ENCODE measurements around the gene GSDME.

GSDME gene

DNA sequence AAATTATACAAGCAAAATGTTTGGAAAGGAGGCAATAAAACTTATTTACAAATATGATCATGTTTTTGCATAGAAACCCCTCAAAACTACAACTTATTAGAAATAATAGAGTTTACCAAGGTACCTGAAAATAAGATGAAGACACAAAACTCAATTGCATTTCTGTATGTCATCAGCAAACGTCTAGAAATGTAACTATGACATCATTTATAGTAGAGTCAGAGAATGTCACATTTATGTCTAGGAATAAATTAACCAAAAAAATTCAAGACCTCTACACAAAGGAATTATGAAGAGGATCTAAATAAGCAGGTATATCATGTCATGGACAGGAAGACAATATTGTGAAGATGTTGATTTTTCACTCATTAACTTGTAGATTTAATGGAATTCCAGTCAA is 103.0 kb downstream of the GSDME start:
- Histone ChIP-seq H4K20me1 (ENCODE audit: control insufficient read depth, insufficient read depth, low read depth, low read length) (no peaks in the 10 kb centered on the region), H3K4me3 (ENCODE audit: low read length) (no peak overlapping the region), H3K4me1 (ENCODE audit: control insufficient read depth, low read length) (no peaks in the 10 kb centered on the region), H3K79me2 (ENCODE audit: control insufficient read depth, low read length) (no peaks in the 10 kb centered on the region), H3K9me2 (replicated peaks; ENCODE audit: control insufficient read depth, low read length) (no peaks in the 10 kb centered on the region), H3K27me3 (ENCODE audit: control insufficient read depth, low read length) (no peaks in the 10 kb centered on the region), H3K27ac (ENCODE audit: low read depth, low read length) (no peak overlapping the region), H3K4me2 (ENCODE audit: low read length) (no peak overlapping the region), H3K36me3 (ENCODE audit: control insufficient read depth, low read length) (peaks cover 19% of the 10 kb centered on the region), H3K9me3 (ENCODE audit: control insufficient read depth, insufficient read depth, low read length) (no peaks in the 10 kb centered on the region), H3F3A (ENCODE audit: control insufficient read depth, insufficient read depth) (no peaks in the 10 kb centered on the region)
- no peak for TF ChIP-seq EZH2phosphoT487 (IDR thresholded peaks at IDR 0.05; ENCODE audit: borderline replicate concordance, low read length)
- TF ChIP-seq, protein P1, sequence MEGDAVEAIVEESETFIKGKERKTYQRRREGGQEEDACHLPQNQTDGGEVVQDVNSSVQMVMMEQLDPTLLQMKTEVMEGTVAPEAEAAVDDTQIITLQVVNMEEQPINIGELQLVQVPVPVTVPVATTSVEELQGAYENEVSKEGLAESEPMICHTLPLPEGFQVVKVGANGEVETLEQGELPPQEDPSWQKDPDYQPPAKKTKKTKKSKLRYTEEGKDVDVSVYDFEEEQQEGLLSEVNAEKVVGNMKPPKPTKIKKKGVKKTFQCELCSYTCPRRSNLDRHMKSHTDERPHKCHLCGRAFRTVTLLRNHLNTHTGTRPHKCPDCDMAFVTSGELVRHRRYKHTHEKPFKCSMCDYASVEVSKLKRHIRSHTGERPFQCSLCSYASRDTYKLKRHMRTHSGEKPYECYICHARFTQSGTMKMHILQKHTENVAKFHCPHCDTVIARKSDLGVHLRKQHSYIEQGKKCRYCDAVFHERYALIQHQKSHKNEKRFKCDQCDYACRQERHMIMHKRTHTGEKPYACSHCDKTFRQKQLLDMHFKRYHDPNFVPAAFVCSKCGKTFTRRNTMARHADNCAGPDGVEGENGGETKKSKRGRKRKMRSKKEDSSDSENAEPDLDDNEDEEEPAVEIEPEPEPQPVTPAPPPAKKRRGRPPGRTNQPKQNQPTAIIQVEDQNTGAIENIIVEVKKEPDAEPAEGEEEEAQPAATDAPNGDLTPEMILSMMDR (IDR thresholded peaks at IDR 0.05; ENCODE audit: low read depth, low read length, poor library complexity, severe bottlenecking) = no peak

DNA sequence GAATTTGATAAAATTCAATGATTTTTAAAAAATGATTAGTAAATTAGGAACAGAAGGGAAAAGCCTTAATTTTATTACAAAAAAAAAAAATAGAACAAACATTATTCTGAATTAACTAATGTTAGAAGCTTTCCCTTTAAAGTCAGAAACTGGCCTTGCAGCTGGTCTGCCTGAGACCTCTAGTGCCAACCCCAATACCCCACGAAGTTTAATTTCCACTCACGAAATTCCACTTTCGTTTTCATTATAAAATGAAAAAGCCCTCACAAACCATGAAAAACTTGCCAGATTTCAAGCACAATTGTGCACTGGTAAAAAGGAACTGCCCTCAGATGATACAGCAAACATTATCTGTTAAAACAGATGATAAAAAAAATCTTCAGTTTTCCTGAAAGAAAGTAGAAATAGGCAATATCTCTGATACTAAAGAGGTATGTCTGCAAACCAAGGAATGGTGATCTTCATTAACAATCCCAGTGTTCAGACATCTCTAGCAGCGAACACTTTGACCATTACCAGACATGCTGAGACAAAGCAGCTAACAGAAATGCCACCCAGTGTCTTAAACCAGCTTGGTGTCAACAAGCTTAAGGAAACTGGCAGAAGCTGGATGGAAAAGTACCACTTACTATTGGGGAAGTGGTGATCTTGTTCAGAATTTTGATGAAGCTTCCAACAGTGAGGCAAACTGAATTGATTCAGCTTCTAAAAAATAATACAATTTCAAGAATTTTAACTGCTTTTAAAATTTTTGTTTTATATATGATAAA is 103.8 kb downstream of the GSDME start:
- H3K9me3 ChIP-seq (ENCODE audit: control insufficient read depth, insufficient read depth, low read length) = no peaks in the 10 kb centered on the region
- H3K27me3 ChIP-seq (ENCODE audit: control insufficient read depth, low read length) = no peaks in the 10 kb centered on the region
- H3F3A ChIP-seq (ENCODE audit: control insufficient read depth, insufficient read depth) = no peaks in the 10 kb centered on the region
- H3K36me3 ChIP-seq (ENCODE audit: control insufficient read depth, low read length) = 0 out of 2 replicates have a peak, but pooled peaks cover 14% of the 10 kb centered on the region
- H3K4me1 ChIP-seq (ENCODE audit: control insufficient read depth, low read length) = no peaks in the 10 kb centered on the region
- H3K27ac ChIP-seq (ENCODE audit: low read depth, low read length) = no peak overlapping the region
- no peaks in the 10 kb centered on the region for H3K9me2 ChIP-seq (replicated peaks; ENCODE audit: control insufficient read depth, low read length)
- no peak overlapping the region for H3K4me3 ChIP-seq (ENCODE audit: low read length)
- no peak overlapping the region for H3K4me2 ChIP-seq (ENCODE audit: low read length)
- TF ChIP-seq, protein P1 (IDR thresholded peaks at IDR 0.05; ENCODE audit: low read depth, low read length, poor library complexity, severe bottlenecking) = no peak
- no peak for TF ChIP-seq EZH2phosphoT487 (IDR thresholded peaks at IDR 0.05; ENCODE audit: borderline replicate concordance, low read length)
- no peaks in the 10 kb centered on the region for H4K20me1 ChIP-seq (ENCODE audit: control insufficient read depth, insufficient read depth, low read depth, low read length)
- no peaks in the 10 kb centered on the region for H3K79me2 ChIP-seq (ENCODE audit: control insufficient read depth, low read length)

DNA sequence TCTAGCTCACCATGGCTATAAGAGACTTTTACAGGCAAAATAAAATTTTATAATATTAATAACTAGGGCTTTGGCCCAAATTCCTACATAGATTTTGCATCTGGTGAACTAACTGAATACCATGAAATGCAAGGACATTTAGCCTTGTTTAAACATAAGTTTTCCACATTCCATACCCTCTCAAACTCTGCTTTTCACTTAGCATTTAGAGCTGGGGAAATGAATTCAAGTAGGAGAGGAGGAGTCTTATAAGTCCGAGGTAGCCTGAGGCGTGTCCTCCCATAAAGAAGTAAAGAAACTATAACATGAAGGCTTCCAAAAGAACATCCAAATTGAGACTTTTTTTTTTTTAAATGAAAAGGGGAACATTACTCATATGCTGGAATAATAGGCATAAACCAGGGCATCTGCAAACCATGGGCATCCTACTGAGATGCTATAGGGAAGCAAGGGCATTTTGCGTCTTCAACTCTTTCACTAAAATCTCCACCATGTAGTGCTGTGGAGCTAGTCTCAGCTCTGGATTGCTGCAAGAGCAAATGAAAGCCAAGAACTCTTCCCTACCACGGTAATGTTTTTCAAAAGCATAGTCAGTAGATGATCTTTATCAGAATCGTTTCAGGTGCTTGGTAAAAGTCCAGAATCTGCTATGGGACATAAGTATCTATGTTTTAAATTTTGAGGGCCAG is 104.9 kb downstream of the GSDME start:
- H3K4me1 ChIP-seq (ENCODE audit: control insufficient read depth, low read length) = no peaks in the 10 kb centered on the region
- peaks cover 20% of the 10 kb centered on the region; the same call in 1 of the 2 replicates for H3K36me3 ChIP-seq (ENCODE audit: control insufficient read depth, low read length)
- TF ChIP-seq, protein P1 (IDR thresholded peaks at IDR 0.05; ENCODE audit: low read depth, low read length, poor library complexity, severe bottlenecking) = no peak
- TF ChIP-seq EZH2phosphoT487 (IDR thresholded peaks at IDR 0.05; ENCODE audit: borderline replicate concordance, low read length) = no peak
- no peaks in the 10 kb centered on the region for H3K9me2 ChIP-seq (replicated peaks; ENCODE audit: control insufficient read depth, low read length)
- H4K20me1 ChIP-seq (ENCODE audit: control insufficient read depth, insufficient read depth, low read depth, low read length) = no peaks in the 10 kb centered on the region
- H3K27me3 ChIP-seq (ENCODE audit: control insufficient read depth, low read length) = no peaks in the 10 kb centered on the region
- no peaks in the 10 kb centered on the region for H3F3A ChIP-seq (ENCODE audit: control insufficient read depth, insufficient read depth)
- H3K79me2 ChIP-seq (ENCODE audit: control insufficient read depth, low read length) = peaks cover 5% of the 10 kb centered on the region
- no peak overlapping the region for H3K4me3 ChIP-seq (ENCODE audit: low read length)
- no peak overlapping the region for H3K27ac ChIP-seq (ENCODE audit: low read depth, low read length)
- H3K4me2 ChIP-seq (ENCODE audit: low read length) = no peak overlapping the region
- H3K9me3 ChIP-seq (ENCODE audit: control insufficient read depth, insufficient read depth, low read length) = no peaks in the 10 kb centered on the region

Data from DOHH2 (cell line).